M059J (cell line): ENCODE results near the gene ZNF277. TPM values are rescaled to one million over a fixed set of nuclear protein-coding genes. Genes with fewer than 3 reads are reported as not detected.

Source experiments
- DNase-seq: peaks from one replicate; pipeline ENCODE4 v3.0.0-alpha.2; 2012; ENCODE audit warnings: low read depth
- total RNA-seq: library from RNA; depleted of rRNA; stranded (reverse); fragments of >200 nt; shearing (Covaris generic); gene quantifications from 2 replicates; pipeline ENCODE4 v1.2.3, GENCODE V29; 2014

The ZNF277 gene
- total RNA-seq, 1 experiment from 2014 or later, result 20.6 TPM

DNA sequence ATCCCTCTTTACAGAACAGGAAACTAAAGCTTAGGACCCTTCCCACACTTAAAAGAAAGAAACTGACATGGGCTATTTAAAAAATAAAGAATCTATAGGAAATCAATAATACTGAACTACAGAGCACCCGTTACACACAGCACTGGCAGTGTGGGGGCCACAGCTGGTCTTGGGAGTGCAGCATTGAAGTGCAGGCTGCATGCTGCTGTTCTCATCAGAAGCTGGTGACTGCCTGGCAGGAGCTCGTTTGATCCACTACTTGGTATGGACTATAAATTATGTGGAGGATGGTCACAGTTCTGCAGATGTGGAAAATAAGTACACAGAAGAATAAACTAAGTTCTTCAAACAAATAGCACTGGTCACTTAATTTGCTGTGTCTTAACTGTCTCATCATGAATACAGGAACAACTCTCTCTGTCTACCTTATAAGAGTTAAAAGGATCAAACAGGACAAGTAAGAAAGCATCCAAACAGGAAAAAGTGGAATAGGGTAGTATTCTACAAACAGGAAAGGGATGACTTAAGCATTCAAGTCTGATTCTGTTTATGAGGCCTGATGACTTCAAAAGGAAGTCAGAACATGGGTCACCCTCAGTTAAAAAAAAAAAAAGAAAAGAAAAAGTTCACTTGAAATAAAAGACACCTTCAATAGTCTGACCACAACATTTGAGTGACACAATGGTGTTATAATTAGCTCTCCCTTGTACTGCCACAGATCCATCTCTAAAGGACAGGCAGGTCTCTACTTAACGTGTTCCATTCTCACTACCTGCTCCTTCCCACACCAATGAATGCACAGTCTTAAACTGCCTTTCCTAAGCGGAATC lies 21.3 kb upstream of the ZNF277 start:
- DNase-seq, result peak; percentile 26

DNA sequence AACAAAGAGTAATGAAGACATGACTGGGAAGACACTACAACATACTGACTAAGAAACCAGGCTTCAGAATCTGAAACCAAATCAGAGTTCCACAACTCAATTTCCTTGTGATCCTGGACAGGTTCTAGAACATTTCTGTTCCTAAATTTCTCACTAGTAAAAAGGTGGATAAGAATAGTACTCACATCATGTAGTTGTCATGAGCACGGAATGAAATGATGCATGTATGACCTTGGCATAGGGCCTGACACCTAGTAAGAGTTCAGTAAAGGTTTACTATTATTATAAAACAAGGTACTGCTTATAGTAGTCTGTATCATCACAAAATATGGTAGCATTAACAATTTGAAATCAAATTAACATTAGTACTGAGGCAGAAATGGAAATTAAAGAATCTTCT lies 20.2 kb upstream of the ZNF277 start:
- DNase-seq, result no peak

DNA sequence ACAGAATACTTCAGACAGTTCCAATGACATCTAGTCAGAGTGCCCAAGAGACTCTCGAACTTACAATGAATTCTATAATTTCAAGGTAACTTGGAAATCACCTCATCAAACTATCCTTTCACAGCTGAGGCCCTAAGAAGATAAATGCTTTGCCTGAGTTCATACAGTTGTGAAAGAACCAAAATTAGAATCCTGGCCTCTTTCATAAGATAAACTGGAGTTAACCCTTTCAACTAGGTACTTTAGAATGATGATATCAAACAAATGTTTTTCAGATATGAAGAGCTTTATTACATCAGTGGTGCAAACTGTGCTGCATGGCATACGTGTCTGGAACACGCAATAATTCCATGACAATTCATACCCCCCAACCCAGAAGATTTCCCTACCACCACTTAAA lies 18.2 kb upstream of the ZNF277 start:
- no peak for DNase-seq

DNA sequence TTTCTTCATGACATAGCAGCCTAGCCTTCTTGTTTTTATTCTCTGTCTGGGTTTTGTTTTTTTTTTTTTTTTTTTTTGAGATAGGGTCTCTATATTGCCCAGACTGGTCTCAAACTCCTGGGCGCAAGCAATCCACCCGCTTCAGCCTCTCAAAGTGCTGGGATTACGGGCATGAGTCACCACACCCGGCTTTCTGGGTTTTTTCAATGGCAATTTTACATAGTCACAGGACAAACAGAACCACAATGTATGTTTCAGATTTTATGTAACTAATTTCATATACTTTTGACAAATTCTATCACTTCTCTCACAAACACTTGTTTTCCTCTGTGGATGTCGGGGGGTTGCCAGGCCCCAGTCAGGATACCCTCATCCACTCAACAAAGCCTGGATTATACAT lies 16.8 kb upstream of the ZNF277 start:
- no peak for DNase-seq

DNA sequence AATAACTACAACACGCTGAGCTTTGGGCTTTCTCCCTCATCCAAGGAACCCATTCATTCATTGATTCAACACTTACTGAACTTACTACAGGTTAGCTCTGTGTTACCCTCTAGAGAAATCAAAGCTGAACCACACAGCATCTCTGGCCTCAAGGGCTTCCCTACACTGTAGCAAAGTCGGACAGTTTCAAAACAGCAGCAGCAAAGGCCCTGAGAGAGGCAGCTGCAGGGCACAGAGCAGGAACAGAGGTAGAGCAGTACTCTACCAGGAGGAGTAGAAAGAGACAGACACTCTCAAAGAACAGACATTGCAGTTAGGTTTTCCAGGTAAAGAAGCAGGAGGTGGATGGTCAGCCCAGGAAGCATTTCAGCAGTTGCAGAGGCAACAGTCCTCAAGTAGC lies 16.4 kb upstream of the ZNF277 start:
- no peak for DNase-seq

DNA sequence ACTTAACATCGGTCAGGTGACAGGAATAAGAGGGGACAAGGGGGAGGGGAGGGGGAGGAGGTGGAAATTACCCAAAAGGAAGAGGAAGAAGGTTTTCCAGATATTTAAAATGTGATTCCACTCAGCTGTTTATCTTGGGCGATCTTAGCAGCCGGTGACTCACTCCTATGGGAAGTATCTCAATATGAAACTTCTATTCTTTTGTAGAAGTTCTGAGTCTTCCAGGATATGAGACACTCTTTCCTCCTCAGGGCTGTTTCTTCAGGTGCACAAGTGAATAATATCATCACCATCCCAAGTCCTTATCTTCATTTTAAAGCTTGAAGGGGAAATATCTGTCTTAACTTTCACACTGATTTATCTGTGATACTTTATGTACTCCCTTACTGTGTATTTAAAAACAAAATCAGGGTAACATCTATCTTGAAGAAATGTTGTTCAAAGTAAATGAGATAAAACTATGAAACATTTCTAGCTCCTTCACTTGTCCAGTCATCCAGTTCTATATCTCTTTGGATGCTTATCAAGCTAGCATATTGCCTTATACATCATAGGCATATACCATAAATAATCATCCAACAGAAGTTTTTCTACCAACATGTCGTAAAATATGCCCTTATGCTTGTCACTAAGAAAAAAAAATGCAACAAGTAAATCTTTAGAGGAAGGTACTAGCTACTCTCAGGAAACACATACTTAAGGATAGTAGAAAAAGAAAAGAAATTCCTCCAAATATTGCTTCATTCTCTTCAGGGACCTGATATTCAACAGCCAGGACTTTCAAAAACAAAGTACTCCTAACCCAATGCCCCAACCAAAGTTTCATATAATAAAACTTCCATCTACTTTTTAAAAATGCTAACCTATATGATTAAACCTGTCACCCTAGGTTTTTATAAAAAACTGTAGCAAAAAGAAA lies 14.0 kb upstream of the ZNF277 start:
- DNase-seq, result peak; percentile 87

DNA sequence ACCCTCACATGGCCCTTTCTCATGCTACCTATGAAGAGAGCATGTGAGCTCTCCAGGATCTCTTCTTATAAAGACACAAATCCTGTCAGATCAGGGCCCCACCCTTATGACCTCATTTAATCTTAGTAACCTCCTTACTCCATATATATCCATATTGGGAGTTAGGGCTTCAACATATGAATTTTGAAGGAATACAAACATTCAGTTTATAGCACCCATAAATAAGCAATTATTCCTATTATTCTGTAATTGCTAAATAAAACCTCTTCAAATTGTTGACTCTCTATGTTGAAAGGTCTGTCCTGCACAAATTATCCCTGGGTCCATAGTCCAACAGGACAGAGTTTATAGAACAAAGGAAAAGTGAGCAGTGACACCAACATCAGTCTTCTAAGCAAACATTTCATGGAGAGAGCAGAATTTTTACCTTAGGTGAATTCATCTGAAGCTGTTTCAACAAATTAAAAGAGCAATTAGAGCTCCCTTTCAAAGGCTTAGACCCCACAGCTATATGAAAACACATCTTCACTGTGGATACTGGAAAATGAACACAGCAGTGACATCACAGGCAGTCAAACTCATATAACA lies 12.5 kb upstream of the ZNF277 start:
- DNase-seq, result no peak

DNA sequence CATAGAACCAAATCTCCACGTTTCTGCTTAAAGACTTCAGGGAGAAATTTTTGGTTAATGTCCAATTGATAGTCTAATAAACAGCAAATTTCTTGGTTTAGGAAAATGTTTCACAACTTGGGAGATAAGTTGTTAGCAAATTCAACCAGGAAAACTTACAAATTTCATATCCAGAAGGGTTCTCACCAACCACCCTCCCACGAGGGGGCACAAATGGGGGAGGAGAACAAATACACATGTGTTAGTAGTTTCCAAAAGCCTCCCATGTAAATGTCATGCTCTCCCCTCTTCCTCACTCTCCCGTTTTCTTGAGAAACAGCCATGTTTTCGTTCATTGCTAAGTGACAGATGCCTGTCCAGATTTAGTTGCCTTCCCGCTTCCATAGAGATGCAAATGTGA lies 10.8 kb upstream of the ZNF277 start:
- DNase-seq, result no peak

DNA sequence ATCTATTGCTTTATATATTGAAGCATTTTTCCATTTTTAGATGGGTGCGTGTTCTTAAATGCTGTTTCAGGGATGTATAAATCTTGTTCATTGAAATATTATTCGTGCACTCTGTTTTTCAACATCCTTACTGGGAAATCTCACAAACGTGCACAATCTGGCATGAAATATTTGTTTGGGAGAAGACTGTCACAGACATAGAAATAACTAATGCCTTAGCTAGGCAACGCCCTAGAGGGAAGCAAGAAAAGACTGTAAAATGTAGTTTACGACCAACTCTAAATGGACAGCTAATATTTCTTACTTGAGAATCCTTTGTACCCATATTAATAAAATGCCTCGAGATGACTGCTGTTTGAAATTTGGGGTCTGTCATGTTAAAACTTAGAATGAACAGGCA lies 9.2 kb upstream of the ZNF277 start:
- DNase-seq, result no peak

DNA sequence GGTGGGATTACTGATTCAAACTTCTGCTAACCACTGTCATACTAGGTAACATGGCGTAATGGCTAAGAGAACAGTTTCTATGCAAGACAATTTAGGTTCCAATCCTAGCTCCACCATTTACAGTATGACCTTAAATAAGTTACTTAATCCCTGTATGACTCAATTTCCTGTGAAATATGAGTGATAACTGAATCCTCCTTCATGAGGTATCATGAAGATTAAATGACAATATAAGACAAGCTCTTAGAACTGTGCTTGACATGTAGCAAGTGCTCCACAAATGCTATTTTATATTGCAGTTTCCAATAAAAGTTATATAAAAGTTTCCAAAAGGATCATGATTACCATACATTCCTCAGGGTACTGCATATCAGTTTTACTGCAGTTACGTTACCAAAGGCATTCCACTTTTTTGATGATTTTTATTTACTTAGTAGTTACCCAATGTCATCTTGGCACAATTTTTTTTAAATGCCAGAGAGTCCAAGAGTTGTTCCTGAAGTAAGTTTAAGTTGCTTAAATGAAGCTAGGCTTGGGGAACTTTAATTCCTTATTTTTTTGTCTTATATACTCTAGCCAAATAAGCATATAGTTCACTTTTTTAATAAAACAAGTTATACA lies 7.3 kb upstream of the ZNF277 start:
- peak; percentile 51 for DNase-seq

DNA sequence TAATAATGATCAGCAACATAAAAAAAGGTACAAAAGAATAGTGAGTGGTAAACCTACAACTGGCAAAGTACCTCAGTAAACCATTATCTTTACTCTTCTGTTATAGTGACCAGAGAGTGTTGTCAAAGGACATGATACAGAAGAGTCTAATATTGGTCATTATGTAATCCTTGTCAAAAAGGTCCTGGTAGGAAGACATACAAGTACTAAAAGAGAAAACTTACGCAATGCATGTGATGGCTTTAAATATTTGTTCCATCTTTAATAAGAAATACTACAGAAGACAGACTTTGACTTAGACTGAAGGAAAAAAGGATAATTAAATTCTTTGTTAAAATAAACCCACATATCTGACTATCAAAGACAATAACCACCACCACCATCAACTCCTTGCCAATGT lies 6.8 kb upstream of the ZNF277 start:
- no peak for DNase-seq

DNA sequence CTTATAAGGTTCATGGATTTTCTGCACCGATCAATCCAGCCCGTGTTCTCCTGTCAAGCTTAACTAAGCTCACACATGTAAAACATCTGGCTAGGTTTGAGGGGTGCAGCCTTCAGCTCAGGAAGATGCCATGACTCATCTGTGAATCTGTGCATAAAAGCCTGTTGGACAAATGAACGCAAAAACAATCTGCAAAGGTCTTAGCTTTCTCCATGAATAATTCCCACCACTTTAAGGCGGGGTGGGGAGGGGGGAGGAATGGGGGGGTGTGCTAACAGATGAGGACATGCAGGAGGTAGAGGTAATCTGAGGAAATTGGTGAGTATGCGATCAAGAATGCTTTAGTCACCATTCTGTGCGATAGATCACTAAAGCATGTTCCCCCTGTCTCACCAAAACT lies 5.1 kb upstream of the ZNF277 start:
- DNase-seq, result peak; percentile 43

DNA sequence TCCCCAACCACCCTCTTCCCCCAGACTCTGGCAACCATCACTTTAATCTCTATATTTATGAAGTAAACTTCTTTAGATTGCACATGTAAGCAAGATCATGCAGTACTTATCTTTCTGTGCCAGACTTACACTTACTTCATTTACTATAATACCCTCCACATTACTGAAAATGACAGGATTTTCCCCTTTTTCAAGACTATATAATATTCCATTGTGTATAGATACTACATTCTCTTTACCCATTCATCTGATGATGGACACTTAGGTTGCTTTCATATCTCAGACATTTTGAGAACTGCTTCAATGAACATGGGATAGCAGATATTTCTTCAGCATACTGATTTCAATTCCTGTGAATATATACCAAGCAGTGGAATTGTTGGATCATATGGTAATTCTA lies 4.7 kb upstream of the ZNF277 start:
- DNase-seq, result no peak

DNA sequence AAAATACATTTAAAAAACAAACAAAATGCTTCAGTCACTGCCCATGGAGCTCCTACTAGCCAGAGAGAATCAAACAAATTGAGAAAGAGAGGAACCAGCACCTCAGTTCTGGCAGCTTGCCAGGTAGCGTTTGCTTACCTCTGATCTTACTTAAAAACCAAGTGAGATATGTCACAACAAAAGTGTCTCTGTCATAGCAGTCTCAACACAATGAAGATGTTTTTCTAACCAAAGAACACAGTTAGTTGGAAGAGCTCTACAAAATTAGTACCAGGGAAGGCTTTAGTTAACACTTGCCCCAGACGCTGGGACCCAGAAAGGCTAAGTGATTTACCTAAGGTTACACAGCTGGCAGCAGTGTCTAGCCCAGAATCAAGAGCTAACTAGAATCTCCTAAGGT lies 3.7 kb upstream of the ZNF277 start:
- no peak for DNase-seq

DNA sequence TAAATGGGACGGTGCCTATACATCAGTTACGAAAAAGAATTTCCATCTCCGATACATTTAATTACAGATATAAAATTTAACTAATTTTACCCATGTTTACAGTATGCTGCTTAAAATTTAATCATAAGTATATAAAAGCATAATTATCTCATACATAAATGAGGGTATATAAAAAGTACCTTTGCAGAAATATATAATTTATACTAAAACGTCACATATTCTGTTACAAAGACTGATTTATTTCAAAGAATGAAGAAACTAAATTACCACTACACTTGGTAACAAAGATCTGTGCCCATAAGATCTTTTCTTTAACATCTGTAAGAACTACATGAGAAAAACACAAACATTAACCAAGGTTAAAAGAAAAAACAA lies 3.1 kb upstream of the ZNF277 start:
- DNase-seq, result no peak

DNA sequence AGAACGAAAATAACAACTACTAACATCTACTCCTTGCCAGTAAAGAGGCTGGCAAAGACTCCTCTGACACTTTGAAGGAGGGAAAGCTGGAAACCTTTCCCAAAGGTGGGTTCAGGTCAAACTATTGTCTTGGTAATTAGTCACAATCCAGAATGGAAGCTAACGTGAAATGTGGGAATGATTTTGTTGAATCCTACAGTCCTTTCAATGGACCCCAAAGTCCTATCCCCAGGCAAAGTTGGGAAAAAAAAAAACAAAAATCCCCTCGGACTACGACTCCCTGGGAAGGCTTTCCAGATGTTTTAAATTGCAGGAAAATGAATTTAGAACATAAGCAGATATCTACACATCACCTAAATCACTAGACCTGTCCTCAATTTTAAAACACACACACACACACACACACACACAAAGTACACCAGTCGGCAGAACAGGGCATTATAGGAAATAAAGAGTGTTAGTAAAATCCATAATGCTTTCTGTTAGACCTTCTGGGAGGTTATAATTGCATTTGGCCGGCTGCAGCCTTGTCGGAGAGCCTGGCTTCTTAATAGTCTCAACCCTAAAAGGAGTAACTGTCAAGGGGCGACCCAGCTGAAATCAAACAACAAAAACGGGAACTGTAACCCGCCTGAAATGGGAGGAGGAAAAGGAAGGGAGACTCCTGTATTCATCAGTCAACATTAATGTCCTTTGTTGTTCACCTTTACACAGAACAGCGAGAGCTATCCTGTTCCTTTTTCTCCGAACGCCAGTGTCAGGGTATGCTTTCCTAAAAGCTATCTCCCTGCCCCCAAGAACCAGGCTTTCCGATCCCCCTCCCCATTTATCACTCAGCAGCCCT lies 1.8 kb upstream of the ZNF277 start:
- peak; percentile 54 for DNase-seq

DNA sequence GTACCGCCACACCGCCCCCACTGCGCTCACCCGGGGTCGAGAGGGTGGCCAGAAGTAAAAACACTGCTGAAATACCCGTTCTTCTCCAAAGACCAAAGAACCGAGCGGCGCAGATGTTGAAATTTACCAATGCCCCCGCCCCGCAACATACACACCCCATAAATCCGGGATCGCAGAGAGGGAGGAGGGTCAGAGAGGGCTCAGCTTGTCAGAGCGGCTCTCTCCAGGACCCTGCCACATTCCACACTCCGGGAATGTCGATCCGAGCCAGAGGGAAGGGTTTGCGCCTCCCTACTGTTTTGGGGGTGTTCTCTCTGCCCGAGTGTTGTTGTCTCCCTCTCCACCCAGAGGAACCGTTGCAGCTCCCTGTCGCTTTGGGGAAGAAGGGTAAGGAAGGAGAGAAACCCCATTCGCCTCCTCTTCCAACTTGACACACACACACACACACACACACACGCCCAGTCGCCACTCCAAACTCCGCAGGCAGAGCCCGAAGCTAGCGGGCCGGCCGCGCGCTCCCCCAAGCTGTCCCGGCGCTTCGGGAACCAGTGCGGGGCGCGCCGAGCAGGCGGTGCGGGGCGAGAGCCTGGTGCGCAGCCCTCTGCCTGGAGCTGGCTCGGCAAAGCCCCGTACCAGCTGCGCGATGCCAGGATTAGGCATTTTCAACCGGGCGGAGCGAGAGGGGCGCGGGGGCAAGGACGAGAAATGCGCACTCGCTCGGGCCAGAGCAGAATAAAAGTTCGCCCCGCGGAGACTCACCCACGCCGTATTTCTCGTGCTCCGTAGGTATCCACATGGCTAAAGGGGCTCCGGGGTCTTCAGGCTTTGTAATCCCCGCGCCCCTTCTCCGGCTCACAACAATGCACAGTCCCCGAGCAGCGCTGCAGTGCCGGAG lies 905 bp upstream of the ZNF277 start:
- peak; percentile 65 for DNase-seq

DNA sequence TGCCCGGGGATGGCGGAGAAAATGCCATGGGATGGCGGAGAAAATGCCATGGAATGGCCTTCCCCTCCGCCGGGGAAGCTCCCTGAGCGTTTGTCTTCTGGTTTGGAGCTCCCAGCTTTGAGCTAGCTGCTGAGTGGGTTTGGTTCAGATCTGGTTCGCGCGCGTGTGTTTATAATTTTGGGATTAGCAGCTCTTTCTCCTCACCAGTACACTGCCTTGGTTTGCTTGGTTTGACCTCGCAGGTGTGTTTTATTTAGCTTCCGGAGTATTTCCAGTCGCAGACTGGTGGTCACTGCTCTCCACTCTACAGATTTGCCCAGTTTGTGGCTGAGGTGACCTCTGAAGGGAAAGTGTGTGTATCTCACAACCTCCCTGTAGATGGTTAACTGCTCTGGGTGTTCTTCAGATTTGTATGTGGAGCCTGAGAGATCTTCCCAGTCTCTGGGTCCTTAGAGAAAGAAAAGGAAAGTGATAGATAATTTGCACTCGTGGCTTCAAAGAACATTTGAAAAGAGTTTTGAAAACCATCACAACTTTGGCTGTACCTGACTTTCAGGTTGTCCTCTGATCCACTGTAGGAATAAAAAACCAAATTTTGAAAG lies 597 bp downstream of the ZNF277 start:
- DNase-seq, result peak; percentile 33

DNA sequence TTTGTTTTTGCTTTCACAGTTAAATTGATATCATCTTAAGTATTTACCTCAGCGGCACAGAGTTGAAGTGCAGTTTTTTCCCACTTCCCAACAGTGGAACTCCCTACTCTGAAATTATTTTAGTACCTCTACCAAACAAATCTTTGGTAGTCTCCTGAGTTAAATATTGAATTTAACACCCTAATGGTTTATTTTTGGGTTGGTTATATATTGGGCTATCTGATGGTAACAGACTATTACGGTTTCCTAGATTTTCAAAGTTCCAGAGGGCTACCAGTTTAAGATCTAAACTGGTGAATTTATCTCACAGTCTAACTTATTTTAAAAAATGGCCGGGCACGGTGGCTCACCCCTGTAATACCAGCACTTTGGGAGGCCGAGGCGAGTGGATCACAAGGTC lies 1.3 kb downstream of the ZNF277 start:
- no peak for DNase-seq
